ENCODE results near the gene GNAT3.

The GNAT3 gene

DNA sequence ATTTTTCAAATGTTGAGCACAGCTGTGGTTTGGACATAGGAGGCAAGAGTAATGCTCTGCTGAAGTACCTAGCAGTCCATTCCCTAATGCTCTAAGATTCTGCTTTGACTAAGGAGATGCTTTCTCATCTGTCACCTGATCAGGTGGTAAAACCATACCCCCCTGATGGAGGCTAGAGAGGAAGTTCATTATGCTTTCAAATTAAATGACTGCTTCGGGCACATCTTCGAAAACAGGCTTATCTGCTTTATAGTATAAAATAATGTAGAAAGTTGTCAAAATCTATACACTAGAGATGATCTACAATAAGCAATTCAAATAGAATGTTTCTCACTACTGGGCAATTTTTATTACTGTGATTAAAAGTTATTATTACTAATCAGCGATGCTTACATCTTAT is at the start of gene GNAT3:
GNAT3 (minus strand) TSS at position 101 of the 400 bp plus-strand sequence. CDS start 138 bp downstream, outside the sequence.
- DNase-seq (ENCODE audit: low read depth in 2 of 2) = no peak

DNA sequence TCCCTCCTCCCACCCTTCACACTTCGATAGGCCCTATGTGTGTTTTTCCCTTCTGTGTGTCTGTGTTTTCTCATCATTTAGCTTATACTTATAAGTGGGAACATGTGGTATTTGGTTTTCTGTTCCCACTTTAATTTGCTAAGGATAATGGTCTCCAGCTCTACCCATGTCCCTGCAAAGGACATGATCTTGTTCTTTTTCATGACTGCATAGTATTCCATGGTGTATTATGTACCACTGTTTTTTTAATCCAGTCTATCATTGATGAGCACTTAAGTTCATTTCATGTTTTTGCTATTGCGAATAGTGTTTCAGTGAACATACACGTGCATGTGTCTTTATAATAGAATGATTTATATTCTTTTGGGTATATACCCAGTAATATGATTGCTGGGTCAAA is 46.3 kb upstream of the GNAT3 start:
- no peak for DNase-seq (ENCODE audit: low read depth in 2 of 2)

DNA sequence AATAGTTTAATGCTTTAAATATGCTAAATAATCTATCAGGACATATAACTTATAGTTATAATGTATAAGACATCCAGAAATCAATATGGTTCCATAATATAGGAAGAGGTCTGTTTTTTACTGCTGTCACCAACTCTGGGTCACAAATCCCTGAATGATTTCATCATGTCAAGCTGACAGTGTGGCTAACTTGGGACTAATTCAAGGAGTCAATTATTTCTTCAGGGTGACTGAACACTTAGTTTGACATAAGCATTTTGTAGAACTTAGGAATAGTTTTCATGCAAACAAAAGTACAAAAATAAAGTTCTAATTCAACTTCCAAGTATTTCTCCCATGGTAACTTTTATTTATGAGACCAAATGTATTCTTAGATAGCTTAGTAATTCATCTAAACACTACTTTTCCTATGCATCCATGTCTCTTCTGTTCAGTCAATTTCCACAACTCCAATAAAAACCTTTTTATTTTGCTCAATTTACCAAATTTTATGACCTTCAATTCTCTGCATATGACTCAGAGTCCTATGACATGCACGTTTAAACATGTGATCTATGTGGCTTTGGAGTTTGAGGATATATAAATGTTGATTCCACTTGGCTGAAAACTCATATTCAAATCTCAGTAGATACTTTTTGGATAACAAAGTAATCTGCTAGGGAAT is 40.3 kb upstream of the GNAT3 start:
- DNase-seq (ENCODE audit: low read depth in 2 of 2) = no peak

DNA sequence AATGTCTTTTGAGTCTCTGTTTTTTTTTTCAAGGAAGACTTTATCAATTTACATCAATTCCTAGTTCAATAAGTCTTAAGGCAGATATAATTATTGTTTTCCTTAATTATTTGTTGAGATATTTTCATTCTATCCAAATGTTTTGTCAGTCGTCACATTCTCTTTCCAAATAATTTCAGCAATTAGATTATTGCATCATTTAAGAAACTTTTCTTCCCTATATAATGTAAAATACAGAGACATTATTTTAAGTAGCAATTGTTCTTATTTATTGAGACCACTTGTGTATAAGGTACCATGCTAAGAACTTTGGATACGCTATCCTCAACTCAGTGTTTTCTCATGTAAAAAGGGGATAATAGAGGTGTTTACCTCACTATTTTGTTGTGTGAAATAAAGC is 38.1 kb upstream of the GNAT3 start:
- DNase-seq (ENCODE audit: low read depth in 2 of 2) = no peak

DNA sequence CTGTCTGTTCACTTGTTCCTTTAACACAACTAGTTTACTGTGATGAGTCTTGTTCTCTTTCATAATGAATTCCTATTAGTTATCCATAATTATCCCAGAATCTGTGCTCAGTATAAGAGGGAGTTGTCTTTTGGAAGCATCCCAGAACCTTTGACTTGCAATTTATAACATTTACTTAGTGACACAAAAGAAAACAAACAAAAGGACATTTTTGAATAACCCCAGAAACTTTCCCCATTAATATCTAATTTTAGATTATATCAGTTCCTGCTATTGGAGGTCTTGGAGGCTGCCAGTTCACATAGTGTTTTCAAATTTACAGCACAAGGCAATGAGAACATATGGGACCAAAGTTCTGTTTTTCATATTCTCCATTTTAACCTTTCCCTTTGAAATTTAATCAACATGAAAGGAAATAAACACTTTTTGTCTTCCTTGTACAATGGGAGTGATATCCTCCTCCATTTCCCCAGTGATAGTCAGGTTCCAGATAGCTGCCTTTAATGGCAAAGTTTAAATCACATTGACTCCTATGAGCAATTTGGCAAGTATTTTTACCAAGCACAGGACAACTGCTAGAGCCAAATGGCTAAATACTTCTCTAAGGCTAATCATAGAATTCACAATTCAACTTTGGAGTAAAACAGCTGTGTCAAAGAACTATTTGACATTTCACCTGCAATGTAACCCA is 37.1 kb upstream of the GNAT3 start:
- no peak for DNase-seq (ENCODE audit: low read depth in 2 of 2)

DNA sequence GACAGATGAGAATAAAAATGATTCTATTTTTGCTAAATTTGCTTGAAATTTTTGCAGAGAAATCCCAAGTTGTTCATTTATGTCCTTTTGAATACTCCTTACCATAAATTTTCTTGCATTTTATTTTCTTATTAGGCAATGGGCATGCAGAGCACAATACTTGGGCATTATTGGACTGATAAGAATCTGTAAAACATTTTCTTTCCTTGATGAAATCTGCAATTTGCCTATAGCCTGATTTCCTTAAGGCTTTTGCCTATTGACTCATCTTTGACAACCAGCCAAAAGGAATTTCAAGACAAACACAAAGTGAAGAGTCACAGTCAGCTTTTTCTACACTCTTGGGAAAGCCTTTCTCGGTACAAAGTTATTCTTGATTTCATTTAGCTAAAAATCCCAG is 30.5 kb upstream of the GNAT3 start:
- DNase-seq (ENCODE audit: low read depth in 2 of 2) = no peak

DNA sequence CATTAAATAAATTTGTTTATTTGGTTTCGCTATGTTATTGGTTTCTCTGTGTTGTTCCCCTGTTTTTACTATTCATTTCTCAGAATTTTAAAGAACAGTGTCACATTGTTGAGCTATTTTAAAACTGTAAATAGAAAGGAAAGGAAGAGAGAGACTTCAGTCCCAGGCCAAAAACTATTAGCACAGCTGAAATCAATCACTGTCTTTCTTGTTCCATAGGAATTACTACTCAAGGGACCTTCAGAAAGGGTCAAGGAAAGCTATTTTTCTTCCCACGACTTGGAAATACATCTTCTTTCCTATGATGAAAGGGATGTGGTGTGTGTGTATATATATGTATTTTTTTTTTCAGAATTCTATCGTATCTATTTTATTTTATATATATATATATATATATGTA is 29.0 kb upstream of the GNAT3 start:
- DNase-seq (ENCODE audit: low read depth in 2 of 2) = no peak

DNA sequence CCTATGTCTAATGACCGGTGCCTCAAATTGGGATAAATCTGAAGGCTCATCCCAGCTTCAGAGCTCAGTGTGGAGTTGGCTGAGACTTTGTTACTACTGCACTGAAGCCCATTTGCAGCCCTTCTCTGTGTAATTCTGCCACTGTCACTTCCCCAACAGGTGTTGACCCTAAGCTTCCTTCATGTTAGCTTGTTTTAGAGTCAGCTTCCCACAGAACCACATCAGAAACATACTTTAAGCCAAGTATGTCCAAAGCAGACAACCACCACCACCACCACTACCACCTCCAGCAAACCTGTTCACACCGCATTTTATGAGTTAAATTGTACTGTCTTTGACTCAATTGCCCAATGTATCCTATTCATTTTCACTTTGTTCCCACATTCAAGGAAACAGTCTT is 25.2 kb upstream of the GNAT3 start:
- no peak for DNase-seq (ENCODE audit: low read depth in 2 of 2)

DNA sequence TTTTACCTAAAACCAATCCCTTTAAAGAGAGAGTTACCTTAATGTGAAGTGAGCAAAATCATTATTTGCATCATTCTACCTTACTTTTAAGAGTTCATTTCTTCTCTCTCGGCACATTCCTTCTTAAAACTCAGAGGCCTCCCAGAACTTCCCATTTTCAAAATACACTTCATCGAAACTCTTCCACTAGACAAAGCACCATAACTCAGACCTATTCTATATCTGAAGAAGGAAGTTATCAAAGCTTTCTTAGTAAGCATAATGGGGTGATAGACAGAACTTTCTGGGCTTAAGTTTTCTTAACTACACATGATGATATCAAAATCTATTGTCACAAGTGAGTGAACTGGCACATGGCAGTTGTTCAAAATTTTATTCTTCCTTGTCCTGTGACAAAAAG is 24.6 kb upstream of the GNAT3 start:
- DNase-seq (ENCODE audit: low read depth in 2 of 2) = no peak

DNA sequence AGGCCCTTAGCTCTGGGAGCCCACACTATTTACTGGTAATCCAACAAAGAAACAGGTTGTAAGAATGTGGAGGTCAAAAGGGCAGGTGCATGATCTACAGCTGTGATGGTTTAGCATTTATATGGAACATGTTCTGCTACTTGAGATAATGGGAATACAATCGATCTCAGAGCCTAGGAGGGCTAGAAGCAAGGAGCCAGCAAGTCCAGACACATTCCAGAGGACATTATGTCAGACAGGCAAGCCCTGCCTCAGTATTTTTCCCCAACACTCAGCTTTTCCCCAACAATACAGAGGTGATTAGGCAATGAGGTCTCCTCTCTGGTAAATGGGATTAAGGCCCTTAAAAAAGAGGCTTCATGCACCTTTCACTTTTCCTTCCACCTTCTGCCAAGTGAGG is 21.4 kb upstream of the GNAT3 start:
- no peak for DNase-seq (ENCODE audit: low read depth in 2 of 2)

DNA sequence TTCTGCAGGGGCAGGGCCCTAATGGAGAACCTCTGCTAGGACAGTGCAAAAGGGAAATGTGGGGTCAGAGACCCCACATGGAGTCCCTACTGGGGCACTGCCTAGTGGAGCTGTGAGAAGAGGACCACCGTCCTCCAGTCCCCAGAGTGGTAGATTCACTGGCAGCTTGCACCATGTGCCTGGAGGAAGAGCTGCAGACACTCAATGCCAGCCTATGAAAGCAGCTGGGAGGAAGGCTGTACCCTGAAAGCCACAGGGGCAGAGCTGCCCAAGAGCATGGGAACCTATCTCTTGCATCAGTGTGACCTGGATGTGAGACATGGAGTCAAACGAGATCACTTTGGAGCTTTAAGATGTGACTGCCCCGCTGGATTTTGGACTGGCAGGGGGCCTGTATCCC is 20.3 kb upstream of the GNAT3 start:
- DNase-seq (ENCODE audit: low read depth in 2 of 2) = no peak

DNA sequence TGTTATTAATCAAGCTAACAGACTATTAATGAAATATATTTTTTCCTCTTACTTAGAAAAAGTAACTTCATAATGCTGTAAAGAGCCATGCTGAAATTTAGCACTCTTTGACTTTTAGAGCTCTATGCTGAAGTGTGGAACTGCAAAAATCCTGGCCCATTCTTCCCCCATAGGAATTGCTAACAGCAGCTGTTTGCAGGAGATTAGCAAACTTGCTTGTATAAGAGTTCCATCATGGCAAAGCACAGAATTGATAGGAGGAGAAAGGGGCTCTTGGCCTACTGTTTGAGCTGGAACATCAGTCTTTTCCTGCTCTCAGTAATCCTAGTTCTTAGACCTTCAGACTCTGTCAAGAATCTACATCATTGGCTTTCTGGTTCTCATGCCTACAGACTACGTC is 18.3 kb upstream of the GNAT3 start:
- no peak for DNase-seq (ENCODE audit: low read depth in 2 of 2)

DNA sequence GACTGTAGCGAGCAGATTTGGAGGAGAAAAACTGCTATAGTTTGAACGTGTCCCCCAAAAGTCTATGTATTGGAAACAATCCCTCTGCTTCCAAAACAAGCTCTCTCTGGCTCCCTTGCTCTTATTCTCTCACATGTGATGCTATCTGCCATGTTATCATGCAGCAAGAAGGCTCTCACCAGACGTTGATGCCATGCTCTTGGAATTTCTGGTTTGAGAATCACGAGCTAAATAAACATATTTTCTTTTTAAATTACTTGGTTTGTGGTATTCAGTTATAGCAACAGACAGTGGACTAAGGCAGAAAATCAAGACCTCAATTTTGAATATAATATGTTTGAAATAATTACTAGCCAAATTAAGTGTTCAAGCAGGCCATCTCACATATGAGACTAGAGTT is 17.5 kb upstream of the GNAT3 start:
- no peak for DNase-seq (ENCODE audit: low read depth in 2 of 2)

DNA sequence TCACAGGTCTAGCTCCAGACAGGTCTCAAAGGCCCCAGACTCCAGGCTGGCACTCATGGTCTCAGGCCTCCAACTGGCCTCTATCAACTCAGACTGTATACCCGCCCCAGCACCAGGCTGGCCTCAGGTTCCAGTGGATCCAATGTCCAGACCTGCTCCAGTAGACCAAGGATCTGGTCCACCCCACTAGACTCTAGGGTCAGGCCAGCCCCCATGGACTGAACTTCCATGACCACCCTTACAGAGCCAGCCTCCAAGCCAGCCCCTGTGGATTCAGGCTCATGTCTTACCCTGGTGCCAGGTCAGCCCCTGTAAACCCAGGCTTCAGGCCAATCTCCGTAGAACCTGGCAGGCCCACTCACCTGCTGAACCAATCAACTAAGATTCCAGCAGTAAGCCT is 16.8 kb upstream of the GNAT3 start:
- no peak for DNase-seq (ENCODE audit: low read depth in 2 of 2)

DNA sequence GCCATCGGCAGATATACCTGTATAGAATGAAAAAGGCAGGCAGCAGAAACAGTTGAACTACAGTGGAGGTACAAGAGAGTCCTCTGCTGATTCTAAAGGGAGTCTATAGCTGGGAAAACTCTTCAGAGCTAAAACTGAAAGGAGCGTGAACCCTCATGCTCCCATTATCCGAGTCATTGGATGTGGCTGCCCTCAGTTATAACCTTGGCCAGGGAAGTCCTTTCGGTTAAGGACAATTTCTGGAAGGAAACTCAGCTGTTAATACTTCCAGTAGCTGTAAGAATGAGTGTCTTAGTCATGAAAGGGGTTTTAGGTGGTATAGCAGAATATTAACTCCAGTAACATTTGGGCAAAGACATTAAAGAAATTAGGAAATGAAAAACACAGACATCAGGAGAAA is 14.6 kb upstream of the GNAT3 start:
- DNase-seq (ENCODE audit: low read depth in 2 of 2) = no peak

DNA sequence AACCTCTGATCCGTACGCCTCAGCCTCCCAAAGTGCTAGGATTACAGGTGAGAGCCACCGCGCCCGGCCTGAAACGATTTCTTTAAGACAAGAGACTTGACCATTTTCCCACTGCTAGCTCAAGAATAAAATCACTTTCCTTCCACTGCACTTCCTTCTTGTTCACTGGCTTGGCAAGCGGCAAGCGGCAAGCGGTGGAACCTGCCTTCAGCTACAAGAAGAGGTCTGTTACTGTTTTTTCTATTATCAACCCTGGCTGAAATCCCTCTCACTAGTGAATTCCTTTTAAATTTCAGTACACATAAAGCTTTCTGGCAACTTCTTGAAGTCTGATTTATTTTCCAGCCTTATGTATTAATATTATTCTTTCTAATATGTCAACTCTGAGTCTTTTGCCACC is 12.8 kb upstream of the GNAT3 start:
- DNase-seq (ENCODE audit: low read depth in 2 of 2) = no peak

DNA sequence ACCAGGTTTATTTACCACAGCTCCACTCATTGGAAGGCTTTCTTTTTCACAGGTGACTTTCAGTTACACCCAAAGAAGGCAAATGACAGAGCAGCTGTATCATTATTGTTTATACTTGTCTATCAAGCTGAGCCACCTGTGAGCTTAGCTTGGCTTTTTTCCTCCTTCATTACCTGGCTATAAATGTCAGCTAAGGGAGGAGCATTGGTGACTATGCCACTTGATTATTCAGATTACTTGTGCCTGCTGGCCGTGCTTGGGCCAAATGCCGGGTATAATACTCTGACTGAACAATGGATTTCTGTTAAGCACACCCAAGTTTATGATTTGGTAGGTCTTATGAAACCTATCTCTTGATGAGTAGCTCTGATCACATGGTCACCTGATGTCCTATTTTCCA is 9.9 kb upstream of the GNAT3 start:
- DNase-seq (ENCODE audit: low read depth in 2 of 2) = no peak

DNA sequence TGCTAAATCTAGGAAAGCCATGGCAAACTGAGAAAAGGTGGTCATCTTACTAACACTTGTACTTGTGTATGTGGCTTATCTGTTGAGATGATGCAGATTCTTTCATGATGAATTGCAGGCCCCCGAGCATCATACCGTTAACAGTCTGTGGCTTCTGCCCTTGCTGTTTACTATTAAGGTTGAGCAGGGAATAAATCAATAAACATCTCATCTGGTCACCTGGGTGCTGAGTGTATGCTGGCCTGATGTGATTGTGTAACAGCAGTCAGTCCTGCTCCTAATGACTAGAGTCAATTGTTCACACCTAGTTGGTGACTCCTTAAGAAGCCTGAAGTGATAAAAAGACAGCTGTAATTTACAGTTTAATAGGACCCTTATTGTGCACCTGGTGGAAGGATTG is 8.3 kb upstream of the GNAT3 start:
- DNase-seq (ENCODE audit: low read depth in 2 of 2) = no peak

DNA sequence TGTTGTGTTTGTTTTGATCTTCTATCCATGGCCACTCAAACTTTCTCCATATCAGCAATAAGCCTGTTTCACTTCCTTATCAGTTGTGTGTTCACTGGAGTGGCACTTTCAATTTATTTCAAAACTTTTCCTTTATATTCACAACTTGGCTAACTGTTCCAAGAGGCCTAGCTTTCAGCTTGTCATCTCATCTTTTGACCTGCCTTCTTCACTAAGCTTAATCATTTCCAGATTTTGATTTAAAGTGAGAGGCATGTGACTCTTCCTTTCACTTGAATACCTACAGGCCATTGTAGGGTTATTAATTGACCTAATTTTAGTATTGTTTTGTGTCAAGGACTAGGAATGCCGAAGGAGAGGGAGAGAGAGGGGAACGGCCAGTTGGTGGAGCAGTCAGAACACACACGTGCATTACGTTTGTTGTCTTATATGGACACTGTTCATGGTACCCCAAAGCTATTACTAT is 5.5 kb upstream of the GNAT3 start:
- no peak for DNase-seq (ENCODE audit: low read depth in 2 of 2)

DNA sequence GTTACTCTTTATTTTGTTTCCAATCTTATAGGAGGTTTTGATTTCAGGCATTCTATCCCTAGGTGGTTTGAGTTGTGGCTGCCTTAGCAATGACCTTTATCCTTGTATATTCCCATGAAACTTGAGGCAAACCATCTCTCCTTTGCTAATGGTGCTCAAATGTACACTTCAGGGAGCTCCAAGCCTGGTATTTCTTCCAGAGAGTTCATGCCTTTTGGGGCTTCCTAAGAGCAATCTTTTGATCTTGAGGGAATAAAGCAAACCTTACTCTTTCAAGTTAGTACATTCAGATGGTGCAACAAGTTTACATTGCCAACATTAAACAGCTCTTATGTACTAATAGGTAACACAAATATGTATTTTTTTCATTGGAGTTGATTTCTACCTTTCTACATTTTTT is 3.4 kb upstream of the GNAT3 start:
- no peak for DNase-seq (ENCODE audit: low read depth in 2 of 2)

DNA sequence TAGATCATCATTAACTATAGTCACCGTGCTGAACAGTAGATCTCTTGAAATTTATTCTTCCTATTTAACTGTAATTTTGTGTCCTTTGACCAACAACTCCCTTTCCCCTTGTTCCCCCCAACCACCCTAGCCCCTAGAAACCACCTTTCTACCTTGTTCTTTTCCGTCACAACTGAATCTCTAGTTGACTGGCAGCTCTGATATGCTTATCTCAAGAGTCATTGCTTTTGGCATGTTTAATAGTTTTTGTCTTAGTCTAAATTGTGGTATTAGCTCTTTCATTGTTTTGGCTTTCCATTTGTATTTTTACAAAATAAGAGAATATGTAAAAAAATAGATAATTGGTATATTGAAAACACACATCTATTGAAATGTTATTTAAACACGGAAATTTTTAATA is 1.8 kb downstream of the GNAT3 start:
- no peak for DNase-seq (ENCODE audit: low read depth in 2 of 2)

DNA sequence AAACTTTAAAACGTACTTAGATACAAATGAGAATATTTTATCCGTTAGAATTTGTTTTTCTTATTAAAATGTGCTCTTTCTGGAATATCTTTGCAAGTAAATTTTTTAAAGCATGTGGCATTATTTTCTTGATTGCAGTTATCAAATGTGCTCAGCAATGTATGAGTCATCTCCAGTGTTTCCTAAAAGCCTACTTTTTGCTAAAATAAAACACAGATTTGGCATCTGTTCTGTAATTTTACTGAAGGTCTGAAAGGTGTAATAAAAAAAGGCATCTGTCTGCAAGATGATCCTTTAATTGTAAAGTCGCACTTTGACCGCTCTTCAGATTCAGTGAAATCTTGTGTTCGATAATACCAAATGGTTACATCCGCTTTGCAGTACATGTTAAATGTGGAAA is 3.4 kb downstream of the GNAT3 start:
- DNase-seq (ENCODE audit: low read depth in 2 of 2) = no peak

DNA sequence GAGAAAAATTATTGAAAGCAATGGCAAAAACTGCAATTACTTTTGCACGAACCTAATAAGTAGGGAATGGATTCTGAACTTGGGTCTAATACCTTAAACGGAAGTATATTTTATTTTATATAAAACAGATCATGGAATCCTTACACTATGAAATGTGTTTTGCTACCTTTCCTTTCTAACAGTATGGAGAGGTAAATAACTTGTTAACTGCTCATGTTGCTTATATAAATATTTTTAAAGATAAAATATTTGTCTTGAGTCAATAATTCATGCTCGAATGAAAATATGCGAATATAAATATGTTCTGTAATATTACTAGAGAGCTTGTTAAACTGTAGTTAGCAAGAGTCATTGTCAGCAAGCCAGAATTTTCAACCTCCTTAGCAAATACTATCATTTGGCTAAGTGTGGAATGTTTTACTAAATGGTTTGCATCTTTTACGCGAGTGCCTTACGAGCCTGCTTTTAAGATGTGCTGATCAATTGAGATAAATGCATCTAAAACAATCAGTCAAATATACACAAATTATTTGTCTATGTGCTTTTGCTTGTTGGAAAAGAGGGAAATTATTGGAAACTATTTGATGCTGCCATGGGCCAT is 5.9 kb downstream of the GNAT3 start:
- no peak for DNase-seq (ENCODE audit: low read depth in 2 of 2)
